ACC112 (cell line): Measurements from ENCODE around the gene MAP2.

ENCODE experiments used
- H2AFZ ChIP-seq: fragments of 200-600 bp; sonication (generic); one replicate; pipeline ENCODE4 v1.6.0; 2017; ENCODE audit warnings: antibody characterized with exemption, low read length; ENCODE audit not compliant: unreplicated experiment
- H3K27ac ChIP-seq: fragments of 200-600 bp; sonication (generic); 2 replicates; pipeline ENCODE4 v1.5.1; 2014; ENCODE audit warnings: low read depth, mild to moderate bottlenecking, antibody characterized with exemption, low read length, moderate library complexity
- H3K27me3 ChIP-seq: fragments of 200-600 bp; sonication (generic); 2 replicates; pipeline ENCODE4 v1.6.1; 2014; ENCODE audit warnings: mild to moderate bottlenecking, antibody characterized with exemption, low read length, moderate library complexity, mixed read lengths; ENCODE audit not compliant: insufficient read depth
- H3K36me3 ChIP-seq: fragments of 200-600 bp; sonication (generic); 2 replicates; pipeline ENCODE4 v1.6.1; 2016; ENCODE audit warnings: mild to moderate bottlenecking, antibody characterized with exemption, low read length, moderate library complexity, mixed read lengths; ENCODE audit not compliant: insufficient read depth
- H3K4me1 ChIP-seq: fragments of 200-600 bp; sonication (generic); one replicate; pipeline ENCODE4 v1.6.1; 2016; ENCODE audit warnings: low read length, mixed read lengths; ENCODE audit not compliant: insufficient read depth, unreplicated experiment, control insufficient read depth
- H3K4me3 ChIP-seq: fragments of 200-600 bp; sonication (generic); 2 replicates; pipeline ENCODE4 v1.5.1; 2014; ENCODE audit warnings: mild to moderate bottlenecking, low read depth, low read length
- H3K79me2 ChIP-seq: fragments of 200-600 bp; sonication (generic); one replicate; pipeline ENCODE4 v1.6.0; 2016; ENCODE audit warnings: low read length; ENCODE audit not compliant: control insufficient read depth, unreplicated experiment, insufficient read depth

The MAP2 gene

GRCh38 chr2:209671020-209671680 is 247.3 kb downstream of the MAP2 start:
- no peaks in the 10 kb centered on the region for H3K36me3 ChIP-seq
- no peaks in the 10 kb centered on the region for H3K4me1 ChIP-seq
- no peak overlapping the region for H3K27ac ChIP-seq
- no peak overlapping the region for H2AFZ ChIP-seq
- H3K27me3 ChIP-seq, result no peaks in the 10 kb centered on the region
- H3K4me3 ChIP-seq, result no peak overlapping the region
- no peaks in the 10 kb centered on the region for H3K79me2 ChIP-seq

DNA sequence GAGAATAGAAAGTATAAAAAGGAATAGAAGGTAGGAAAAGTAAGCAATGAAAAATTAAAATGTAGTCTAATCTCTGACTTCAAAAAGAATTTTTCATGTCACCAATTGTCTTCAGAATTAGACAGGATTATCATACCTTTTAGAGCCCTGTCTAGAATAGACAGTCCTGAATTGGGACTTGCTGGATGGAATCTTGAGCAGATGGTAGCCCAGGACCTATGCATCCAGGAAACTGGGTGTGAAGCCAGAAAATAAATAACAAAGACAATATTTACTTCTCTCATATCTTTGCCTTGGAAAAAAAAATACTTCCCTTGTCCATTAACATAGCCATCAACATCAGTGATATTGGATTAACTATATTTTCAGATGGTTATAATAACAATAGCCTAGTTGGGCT is 250.0 kb downstream of the MAP2 start:
- H2AFZ ChIP-seq, result no peak overlapping the region
- no peaks in the 10 kb centered on the region for H3K4me1 ChIP-seq
- H3K36me3 ChIP-seq, result no peaks in the 10 kb centered on the region
- H3K27me3 ChIP-seq, result no peaks in the 10 kb centered on the region
- H3K27ac ChIP-seq, result no peak overlapping the region
- H3K4me3 ChIP-seq, result no peak overlapping the region
- no peaks in the 10 kb centered on the region for H3K79me2 ChIP-seq

- Histone ChIP-seq H3K79me2 (no peaks in the 10 kb centered on the region), H3K27me3 (no peaks in the 10 kb centered on the region), H3K4me1 (no peaks in the 10 kb centered on the region), H3K27ac (no peak overlapping the region), H3K36me3 (no peaks in the 10 kb centered on the region; the same call in 1 of the 2 replicates), H3K4me3 (no peak overlapping the region), H2AFZ (no peak overlapping the region)
Observed at GRCh38 chr2:209680596-209680995, 256.7 kb downstream of the MAP2 start.

GRCh38 chr2:209681201-209681735 is 257.4 kb downstream of the MAP2 start:
- H3K36me3 ChIP-seq, result no peaks in the 10 kb centered on the region; the same call in 1 of the 2 replicates
- no peak overlapping the region for H3K27ac ChIP-seq
- no peaks in the 10 kb centered on the region for H3K27me3 ChIP-seq
- H3K4me1 ChIP-seq, result no peaks in the 10 kb centered on the region
- no peaks in the 10 kb centered on the region for H3K79me2 ChIP-seq
- H3K4me3 ChIP-seq, result no peak overlapping the region
- no peak overlapping the region for H2AFZ ChIP-seq

DNA sequence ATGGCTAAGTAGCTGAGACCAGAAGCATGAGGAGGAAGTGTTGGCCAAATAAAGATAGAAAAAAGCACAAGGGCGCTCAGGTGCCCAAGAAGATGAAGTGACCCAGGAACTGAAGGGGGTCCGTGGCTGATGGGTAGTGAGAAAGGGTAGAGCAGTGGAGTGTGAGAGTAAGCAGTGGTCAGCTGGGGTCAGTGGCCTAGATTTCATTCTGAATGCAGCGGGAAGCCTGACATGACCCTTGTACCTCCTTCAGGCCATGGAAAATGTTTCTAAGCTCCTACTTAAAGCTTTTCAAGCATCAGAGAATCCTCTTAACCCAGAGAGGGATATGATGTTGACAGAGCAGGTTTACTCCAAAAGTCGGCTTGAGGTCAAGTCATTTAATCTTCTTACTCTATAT is 258.8 kb downstream of the MAP2 start:
- Histone ChIP-seq H3K27me3 (no peaks in the 10 kb centered on the region), H3K79me2 (no peaks in the 10 kb centered on the region), H3K27ac (no peak overlapping the region), H2AFZ (no peak overlapping the region), H3K4me1 (no peaks in the 10 kb centered on the region), H3K36me3 (no peaks in the 10 kb centered on the region; the same call in 1 of the 2 replicates), H3K4me3 (no peak overlapping the region)

- Histone ChIP-seq H3K4me3 (no peak overlapping the region), H3K27ac (no peak overlapping the region), H3K36me3 (no peaks in the 10 kb centered on the region; the same call in 1 of the 2 replicates), H3K79me2 (no peaks in the 10 kb centered on the region), H3K4me1 (no peaks in the 10 kb centered on the region), H2AFZ (no peak overlapping the region), H3K27me3 (no peaks in the 10 kb centered on the region)
Observed at GRCh38 chr2:209685340-209685739, 261.5 kb downstream of the MAP2 start.

DNA sequence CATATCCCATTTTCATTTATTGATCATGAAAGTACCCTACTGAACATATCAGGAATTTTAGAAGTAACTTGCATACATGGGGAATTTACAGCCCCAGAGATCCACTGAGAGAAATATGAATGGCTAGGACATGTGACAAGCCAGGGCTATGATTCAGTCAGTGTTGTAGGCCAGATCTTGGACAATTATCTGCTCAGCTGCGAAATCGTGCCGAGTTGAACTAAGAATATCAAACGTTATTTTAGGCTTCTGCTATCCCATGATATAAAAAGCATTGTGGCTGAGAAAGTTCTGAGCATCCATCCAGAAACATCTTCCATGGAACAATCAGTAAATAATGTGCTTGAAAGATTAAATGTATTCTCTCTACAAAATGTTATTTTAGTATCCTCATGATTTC is 262.1 kb downstream of the MAP2 start:
- no peak overlapping the region for H3K27ac ChIP-seq
- H3K4me3 ChIP-seq, result no peak overlapping the region
- H3K36me3 ChIP-seq, result no peaks in the 10 kb centered on the region; the same call in 1 of the 2 replicates
- no peaks in the 10 kb centered on the region for H3K4me1 ChIP-seq
- no peaks in the 10 kb centered on the region for H3K27me3 ChIP-seq
- no peak overlapping the region for H2AFZ ChIP-seq
- no peaks in the 10 kb centered on the region for H3K79me2 ChIP-seq

- H3K4me1 ChIP-seq, result no peaks in the 10 kb centered on the region
- no peak overlapping the region for H3K4me3 ChIP-seq
- no peaks in the 10 kb centered on the region for H3K36me3 ChIP-seq
- H3K27ac ChIP-seq, result no peak overlapping the region
- no peaks in the 10 kb centered on the region for H3K27me3 ChIP-seq
- H2AFZ ChIP-seq, result no peak overlapping the region
- H3K79me2 ChIP-seq, result no peaks in the 10 kb centered on the region
Observed at GRCh38 chr2:209686448-209686847, 262.6 kb downstream of the MAP2 start.

- H3K4me3 ChIP-seq, result no peak overlapping the region
- no peaks in the 10 kb centered on the region for H3K4me1 ChIP-seq
- no peaks in the 10 kb centered on the region for H3K27me3 ChIP-seq
- no peak overlapping the region for H3K27ac ChIP-seq
- no peaks in the 10 kb centered on the region for H3K79me2 ChIP-seq
- H3K36me3 ChIP-seq, result peaks cover 3% of the 10 kb centered on the region; the same call in 1 of the 2 replicates
- no peak overlapping the region for H2AFZ ChIP-seq
Observed at GRCh38 chr2:209687323-209687969, 263.6 kb downstream of the MAP2 start.

DNA sequence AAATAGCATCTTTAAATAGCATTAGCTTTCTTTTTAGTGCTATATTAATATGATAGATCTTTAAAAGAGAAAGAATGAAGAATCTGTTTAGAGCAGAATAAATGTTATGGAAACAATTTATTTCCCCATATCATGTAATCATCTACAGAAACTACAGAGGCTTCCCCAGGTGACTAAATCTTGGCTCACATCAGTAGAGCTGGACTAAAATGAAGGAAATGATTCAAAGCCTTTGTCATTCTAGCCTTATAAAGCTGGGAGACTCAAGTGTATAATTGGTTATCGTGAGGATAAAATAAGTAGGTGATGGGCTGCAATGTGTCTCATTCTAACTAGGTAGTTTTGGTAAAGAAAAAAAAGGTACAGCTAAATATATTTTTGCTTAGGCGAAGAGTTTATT is 264.5 kb downstream of the MAP2 start:
- H3K79me2 ChIP-seq, result no peaks in the 10 kb centered on the region
- H3K4me1 ChIP-seq, result no peaks in the 10 kb centered on the region
- H3K27ac ChIP-seq, result no peak overlapping the region
- no peak overlapping the region for H3K4me3 ChIP-seq
- peaks cover 9% of the 10 kb centered on the region for H3K36me3 ChIP-seq
- H3K27me3 ChIP-seq, result no peaks in the 10 kb centered on the region
- no peak overlapping the region for H2AFZ ChIP-seq
